ENCODE data around the gene TFAM. TPM values are rescaled to one million over a fixed set of nuclear protein-coding genes. Genes with fewer than 3 reads are reported as not detected.

TFAM gene
- polyA plus RNA-seq, 6 donors from 2014 or later, result 54.7 to 67.5 (median 61.7) TPM

DNA sequence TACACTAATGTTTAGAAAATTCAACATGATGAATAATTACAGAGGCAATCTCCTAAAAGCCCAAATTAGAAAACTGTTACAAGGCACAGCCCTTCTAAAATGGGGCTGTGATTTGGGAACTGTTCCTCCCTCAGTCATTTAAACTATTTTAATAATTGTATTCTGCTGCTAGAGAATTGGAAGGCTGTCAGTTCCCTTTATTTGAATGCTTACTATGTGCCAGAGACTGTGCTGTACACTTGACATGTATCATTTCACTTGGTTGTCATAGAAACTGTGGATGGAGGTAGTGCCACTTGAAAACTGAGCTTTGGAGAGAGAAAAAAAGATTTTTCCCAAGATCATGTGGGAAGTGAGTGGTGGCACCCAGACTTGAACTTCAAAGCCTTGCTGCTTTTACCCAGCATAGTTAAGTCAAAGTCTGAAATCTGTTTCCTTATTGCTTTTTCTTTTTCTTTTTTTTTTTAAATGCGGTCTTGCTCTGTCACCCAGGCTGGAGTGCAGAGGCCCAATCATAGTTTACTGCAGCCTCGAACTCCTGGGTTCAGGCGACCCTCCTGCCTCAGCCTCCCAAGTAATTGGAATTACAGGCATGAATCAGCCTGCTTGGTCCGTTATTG is 26.8 kb upstream of the TFAM start:
- Mint-ChIP-seq H3K4me1 (peaks cover 30 to 46% (median 32%) of the 10 kb centered on the region in 3 donors), H3K27me3 (no peaks in the 10 kb centered on the region), H3K9me3 (no peaks in the 10 kb centered on the region), H3K27ac (peak overlapping the region in 2 of 6 donors; percentile 2 to 73), H3K36me3 (no peaks in the 10 kb centered on the region), H3K4me3 (peak overlapping the region in 1 of 8 donors; percentile 20)
- ATAC-seq (ENCODE audit: low read depth in 2 of 2), result peak in 1 of 2 donors; percentile 16
- no peak for DNase-seq

- Mint-ChIP-seq H3K27me3 (no peaks in the 10 kb centered on the region), H3K36me3 (no peaks in the 10 kb centered on the region), H3K4me1 (peaks cover 29 to 44% (median 32%) of the 10 kb centered on the region in 3 donors), H3K4me3 (peak overlapping the region in 1 of 8 donors; percentile 20), H3K27ac (peak overlapping the region in 1 of 6 donors; percentile 73), H3K9me3 (no peaks in the 10 kb centered on the region)
- DNase-seq (no peak), ATAC-seq (ENCODE audit: low read depth in 2 of 2) (no peak)
Measured at GRCh38 chr10:58358947-58359346, 26.3 kb upstream of the TFAM start.

DNA sequence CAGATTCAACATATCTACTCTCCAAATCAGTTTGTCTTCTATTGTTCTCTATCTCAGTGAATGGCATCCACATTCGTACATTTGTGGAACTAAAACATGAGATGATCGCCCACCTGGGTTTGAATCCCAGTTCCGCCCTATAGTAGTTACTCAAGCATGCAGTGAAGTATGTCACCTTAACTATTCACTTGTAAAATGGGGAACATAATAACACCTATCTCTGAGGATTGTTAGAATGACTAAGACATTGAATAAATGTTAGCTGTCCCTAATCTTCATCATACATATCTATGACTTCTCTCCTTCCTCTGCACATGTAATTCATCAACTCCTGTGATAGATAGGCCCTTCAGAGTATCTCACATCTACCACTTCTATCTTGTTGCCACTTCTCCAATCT is 25.7 kb upstream of the TFAM start:
- peak; percentile 77 to 81 for ATAC-seq (ENCODE audit: low read depth in 2 of 2)
- no peak for DNase-seq
- Mint-ChIP-seq H3K36me3 (peaks cover 0 to under 1% of the 10 kb centered on the region in 2 donors), H3K4me3 (peak overlapping the region in 1 of 8 donors; percentile 67), H3K9me3 (no peaks in the 10 kb centered on the region), H3K4me1 (peaks cover 26 to 41% (median 30%) of the 10 kb centered on the region in 3 donors), H3K27me3 (no peaks in the 10 kb centered on the region), H3K27ac (peak overlapping the region in 5 of 6 donors; percentile 1 to 38 (median 7))

DNA sequence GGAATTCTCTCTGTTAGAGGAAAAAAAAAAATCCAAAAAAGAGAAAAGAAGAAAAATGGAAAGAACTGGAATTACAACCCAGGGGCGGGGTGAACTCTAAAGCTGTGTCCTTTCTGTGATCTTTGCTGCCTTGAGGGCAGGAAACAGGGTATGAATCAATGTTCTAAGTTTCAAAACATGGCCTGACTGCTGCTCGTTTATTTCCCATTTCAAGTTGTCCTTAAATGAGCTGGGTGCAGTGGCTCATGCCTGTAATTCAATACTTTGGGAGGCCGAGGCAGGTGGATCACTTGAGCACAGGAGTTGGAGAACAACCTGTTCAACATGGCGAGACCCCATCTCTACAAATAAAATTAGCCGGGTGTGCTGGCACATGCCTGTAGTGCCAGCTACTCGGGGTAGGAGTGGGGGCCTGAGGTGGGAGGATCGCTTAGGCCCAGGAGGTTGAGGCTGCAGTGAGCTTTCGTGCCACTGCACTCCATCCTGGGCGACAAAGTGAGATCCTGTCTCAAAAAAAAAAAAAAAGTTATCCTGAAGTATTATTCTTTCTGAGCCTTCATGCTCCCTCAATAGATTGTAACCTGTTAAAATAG is 24.7 kb upstream of the TFAM start:
- DNase-seq, result no peak
- no peak for ATAC-seq (ENCODE audit: low read depth in 2 of 2)
- Mint-ChIP-seq H3K4me3 (no peak overlapping the region), H3K36me3 (peaks cover 0 to 8% of the 10 kb centered on the region in 2 donors), H3K27ac (peak overlapping the region in 1 of 6 donors; percentile 85), H3K27me3 (no peaks in the 10 kb centered on the region), H3K4me1 (peaks cover 20 to 33% (median 24%) of the 10 kb centered on the region in 3 donors), H3K9me3 (no peaks in the 10 kb centered on the region)

DNA sequence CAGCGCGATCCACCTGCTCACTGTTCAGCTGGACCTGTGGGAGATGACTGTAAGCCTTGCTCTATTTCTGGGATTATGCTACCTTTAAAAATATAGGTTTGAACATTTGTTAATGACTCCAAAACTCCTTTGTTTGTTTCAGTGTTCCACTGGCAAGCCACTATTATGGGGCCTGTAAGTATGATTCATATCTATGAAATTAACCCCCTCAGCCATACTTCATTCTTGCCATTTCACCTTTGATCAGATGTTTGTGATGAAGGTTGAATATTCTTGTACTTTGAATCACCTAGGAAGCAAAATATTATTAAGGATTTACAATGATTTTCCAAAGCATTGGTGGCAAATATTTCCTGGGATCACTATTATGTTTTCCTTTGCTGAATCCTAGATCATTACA is 23.9 kb upstream of the TFAM start:
- ATAC-seq (ENCODE audit: low read depth in 2 of 2), result no peak

DNA sequence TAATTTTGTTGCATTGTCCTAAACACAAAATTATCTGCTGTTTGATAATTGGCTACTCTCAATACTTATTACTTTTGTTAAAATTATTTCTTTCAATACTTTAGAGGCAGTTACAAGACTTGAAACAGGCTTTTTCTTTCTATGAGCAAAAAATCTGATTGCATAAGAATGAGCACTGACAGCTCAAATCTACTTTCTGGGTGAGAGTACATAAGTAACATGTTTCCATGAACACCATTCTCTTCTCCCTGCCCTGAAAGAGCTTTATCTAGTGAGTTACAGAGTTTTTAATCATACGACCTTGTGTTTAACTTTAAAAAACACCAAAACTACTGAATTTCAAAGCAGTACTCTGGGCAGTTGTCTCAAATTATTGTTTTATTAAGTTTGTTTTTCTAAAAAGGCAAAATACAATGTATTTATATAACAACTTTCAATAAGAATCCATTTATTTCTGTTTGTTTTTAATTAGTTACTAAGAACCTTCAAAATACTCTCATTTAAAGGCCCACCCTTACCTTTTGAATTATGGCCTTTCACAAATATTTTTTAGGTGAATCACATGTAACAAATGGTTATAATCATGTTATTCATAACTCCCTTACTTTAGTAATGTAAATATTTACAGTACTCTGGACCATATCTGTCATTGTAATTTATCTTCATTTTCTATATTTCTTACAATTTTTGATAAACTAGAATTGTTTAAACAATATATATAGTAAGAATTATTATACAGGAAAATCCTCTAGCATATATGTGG is 23.0 kb upstream of the TFAM start:
- H3K27ac Mint-ChIP-seq, result no peak overlapping the region
- H3K4me3 Mint-ChIP-seq, result no peak overlapping the region
- H3K9me3 Mint-ChIP-seq, result no peaks in the 10 kb centered on the region
- peaks cover 0 to 8% of the 10 kb centered on the region in 2 donors for H3K36me3 Mint-ChIP-seq
- peaks cover 16 to 21% (median 19%) of the 10 kb centered on the region in 3 donors for H3K4me1 Mint-ChIP-seq
- DNase-seq, result no peak
- ATAC-seq (ENCODE audit: low read depth in 2 of 2), result no peak
- H3K27me3 Mint-ChIP-seq, result no peaks in the 10 kb centered on the region

More for the DNA sequence above, 23.9 kb upstream of the TFAM start:
- no peaks in the 10 kb centered on the region for H3K9me3 Mint-ChIP-seq
- peaks cover 20 to 28% (median 24%) of the 10 kb centered on the region in 3 donors for H3K4me1 Mint-ChIP-seq
- peaks cover 0 to 8% of the 10 kb centered on the region in 2 donors for H3K36me3 Mint-ChIP-seq
- H3K27ac Mint-ChIP-seq, result no peak overlapping the region
- no peaks in the 10 kb centered on the region for H3K27me3 Mint-ChIP-seq
- H3K4me3 Mint-ChIP-seq, result no peak overlapping the region
- DNase-seq, result no peak

- Mint-ChIP-seq H3K27ac (peak overlapping the region in 1 of 6 donors; percentile 59), H3K27me3 (no peaks in the 10 kb centered on the region), H3K4me3 (no peak overlapping the region), H3K36me3 (peaks cover 0 to 8% of the 10 kb centered on the region in 2 donors), H3K9me3 (no peaks in the 10 kb centered on the region), H3K4me1 (no peaks in the 10 kb centered on the region)
- DNase-seq (no peak), ATAC-seq (ENCODE audit: low read depth in 2 of 2) (no peak)
Measured at GRCh38 chr10:58367069-58367468, 18.1 kb upstream of the TFAM start.

GRCh38 chr10:58371473-58371872 is 13.7 kb upstream of the TFAM start:
- H3K4me1 Mint-ChIP-seq, result no peaks in the 10 kb centered on the region
- no peak for ATAC-seq (ENCODE audit: low read depth in 2 of 2)
- H3K36me3 Mint-ChIP-seq, result no peaks in the 10 kb centered on the region
- H3K4me3 Mint-ChIP-seq, result no peak overlapping the region
- no peak for DNase-seq
- no peaks in the 10 kb centered on the region for H3K27me3 Mint-ChIP-seq
- peak overlapping the region in 1 of 6 donors; percentile 52 for H3K27ac Mint-ChIP-seq
- H3K9me3 Mint-ChIP-seq, result no peaks in the 10 kb centered on the region

DNA sequence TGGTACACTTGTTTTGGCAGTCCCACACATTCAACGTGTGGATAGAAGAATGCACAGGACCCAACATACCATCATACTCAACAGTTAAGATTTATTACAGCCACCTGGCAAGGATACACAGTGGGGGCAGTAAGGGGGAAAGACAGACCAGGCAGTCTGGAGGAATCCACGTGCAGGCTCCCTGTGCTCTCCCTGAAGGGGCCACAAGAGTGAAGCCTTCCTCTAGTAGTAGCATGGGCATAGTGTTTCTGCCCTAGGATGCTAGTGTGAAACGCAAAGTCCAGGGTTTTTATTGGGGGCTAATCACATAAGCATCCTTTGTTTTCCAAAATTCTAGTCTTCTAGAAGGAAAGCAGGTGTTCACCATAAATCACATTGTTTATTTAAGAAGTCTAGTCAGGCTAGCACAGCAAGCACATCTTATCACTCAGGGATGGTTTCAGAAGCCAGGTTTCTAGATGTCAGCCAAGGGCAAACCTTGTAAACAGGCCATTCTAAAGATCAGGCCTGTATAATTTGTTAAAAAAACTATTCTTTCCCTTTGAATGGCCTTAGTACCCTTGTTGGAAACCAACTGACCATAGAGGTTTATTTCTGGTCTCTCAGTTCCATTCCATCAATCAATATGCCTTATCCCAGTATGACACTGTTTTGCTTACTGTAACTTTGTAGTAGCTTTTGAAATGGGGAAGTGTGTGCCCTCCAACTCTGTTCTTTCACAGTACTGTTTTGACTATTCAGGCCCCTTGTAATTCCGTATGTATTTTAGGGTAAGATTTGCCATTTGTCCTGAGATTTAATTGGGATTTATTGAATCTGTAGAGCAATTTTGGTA is 12.4 kb upstream of the TFAM start:
- Mint-ChIP-seq H3K9me3 (no peaks in the 10 kb centered on the region), H3K36me3 (no peaks in the 10 kb centered on the region), H3K4me1 (no peaks in the 10 kb centered on the region), H3K4me3 (no peak overlapping the region), H3K27me3 (no peaks in the 10 kb centered on the region), H3K27ac (peak overlapping the region in 1 of 6 donors; percentile 10)
- DNase-seq (no peak), ATAC-seq (ENCODE audit: low read depth in 2 of 2) (no peak)

DNA sequence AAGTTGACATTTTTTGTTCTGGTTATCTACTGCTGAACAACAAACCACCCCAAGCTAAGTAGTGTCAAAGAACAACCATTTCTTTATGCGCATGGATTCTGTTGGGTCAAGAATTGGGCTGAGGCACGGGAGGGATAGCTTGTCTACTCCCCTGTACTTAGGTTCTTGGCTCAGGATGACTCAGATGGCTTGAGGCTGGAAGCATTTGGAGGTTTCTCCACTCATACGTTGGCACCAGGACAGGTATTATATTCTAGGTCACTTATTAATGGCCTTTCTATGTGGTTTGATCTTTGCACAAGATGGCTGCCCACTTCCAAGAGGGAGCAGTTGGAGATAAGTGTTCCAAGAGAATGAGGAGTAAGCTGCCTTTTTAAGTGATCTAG is 11.8 kb upstream of the TFAM start:
- DNase-seq, result no peak
- Mint-ChIP-seq H3K4me1 (no peaks in the 10 kb centered on the region), H3K36me3 (no peaks in the 10 kb centered on the region), H3K27ac (peak overlapping the region in 2 of 6 donors; percentile 10 to 84), H3K4me3 (no peak overlapping the region), H3K9me3 (no peaks in the 10 kb centered on the region), H3K27me3 (no peaks in the 10 kb centered on the region)
- ATAC-seq (ENCODE audit: low read depth in 2 of 2), result no peak

- no peak for ATAC-seq (ENCODE audit: low read depth in 2 of 2)
- Mint-ChIP-seq H3K27me3 (no peaks in the 10 kb centered on the region), H3K27ac (peak overlapping the region in 4 of 6 donors; percentile 12 to 99 (median 98)), H3K36me3 (peaks cover 0 to 6% of the 10 kb centered on the region in 2 donors), H3K9me3 (peaks cover 0 to 5% (median 0%) of the 10 kb centered on the region in 7 donors), H3K4me3 (no peak overlapping the region), H3K4me1 (peaks cover 33 to 37% (median 37%) of the 10 kb centered on the region in 3 donors)
- no peak for DNase-seq
Measured at GRCh38 chr10:58382489-58382995, 2.7 kb upstream of the TFAM start.

DNA sequence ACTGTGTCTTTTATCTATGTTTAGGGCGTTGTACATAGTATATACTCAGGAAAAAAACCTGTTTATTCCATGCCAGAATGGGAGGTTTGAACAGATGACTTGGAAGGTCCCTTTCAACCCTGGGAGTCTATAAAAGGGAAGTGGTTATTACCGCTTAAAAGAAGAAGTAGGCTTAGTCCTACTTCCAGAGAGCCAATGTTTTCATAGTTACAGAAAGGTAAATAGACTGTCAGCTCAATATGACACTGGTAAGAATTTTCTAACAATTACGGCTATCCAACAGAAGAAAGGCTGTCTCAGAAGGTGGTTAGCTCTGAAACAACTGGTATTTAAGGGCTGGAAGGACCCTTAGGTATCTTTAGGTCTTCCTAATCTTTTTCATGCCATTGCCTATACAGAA is 1.1 kb upstream of the TFAM start:
- DNase-seq (peak; percentile 77), ATAC-seq (ENCODE audit: low read depth in 2 of 2) (peak; percentile 68 to 70)
- peaks cover 33 to 47% (median 38%) of the 10 kb centered on the region in 3 donors for H3K4me1 Mint-ChIP-seq
- no peaks in the 10 kb centered on the region for H3K27me3 Mint-ChIP-seq
- peak overlapping the region; percentile 97 to 99 (median 98) for H3K27ac Mint-ChIP-seq
- peak overlapping the region; percentile 95 to 100 (median 97) for H3K4me3 Mint-ChIP-seq
- peaks cover 0 to 5% (median 0%) of the 10 kb centered on the region in 7 donors for H3K9me3 Mint-ChIP-seq
- peaks cover 0 to 4% of the 10 kb centered on the region in 2 donors for H3K36me3 Mint-ChIP-seq

Data from naive B cell (primary cell).